Lower leg skin (tissue), 3 donors: ENCODE data around the gene LY6G6F.

Experiments
- CTCF ChIP-seq, 3 donors: fragments of 450-650 bp; IDR thresholded peaks; one replicate each; pipeline ENCODE4 v1.5.1; 2016; ENCODE audit warnings: antibody characterized with exemption in 3 of 3, mild to moderate bottlenecking in 3 of 3, moderate library complexity in 2 of 3
- POLR2A ChIP-seq, 2 donors: fragments of 450-650 bp; IDR thresholded peaks; one replicate each; pipeline ENCODE4 v1.6.1; 2016 to 2017; ENCODE audit warnings: antibody characterized with exemption in 2 of 2, mild to moderate bottlenecking in 1 of 2, moderate library complexity in 1 of 2

GRCh38 chr6:31722173-31722572, 15.5 kb downstream of the LY6G6F start:
- no peak for TF ChIP-seq CTCF (IDR thresholded peaks at IDR 0.05)
- TF ChIP-seq POLR2A (IDR thresholded peaks at IDR 0.05), result no peak
